PC-3 (cell line): ENCODE measurements around the gene TFEC. TPM values are rescaled to one million over a fixed set of nuclear protein-coding genes. Genes with fewer than 3 reads are reported as not detected.

Experiments
- ATAC-seq: fragments of 200-7000 bp; cut with Tn5 transposase; 2 replicates; pipeline ENCODE4 v1.9.1; 2020; ENCODE audit warnings: mild to moderate bottlenecking, moderate library complexity
- BruUV-seq: library from RNA; stranded (reverse); fragments of 400-500 nt; replicated peaks from 2 replicates; lab custom pipeline; 2021; lab: Mats Ljungman, UMichigan
- CTCF ChIA-PET: fragments of 300-600 bp; sonication (Branson Sonifier 250); formaldehyde crosslinking; loops from one replicate; lab custom pipeline; 2022; ENCODE audit warnings: antibody characterized with exemption; lab: Charles Lee
- POLR2A ChIA-PET: fragments of 300-600 bp; sonication (Branson Sonifier 250); formaldehyde crosslinking; loops from one replicate; lab custom pipeline; 2022; ENCODE audit warnings: antibody characterized with exemption; ENCODE audit not compliant: unreplicated experiment; lab: Charles Lee
- DNase-seq: peaks from one replicate; pipeline ENCODE4 v3.0.0-alpha.2; 2015
- H2AFZ ChIP-seq: fragments of 300-600 bp; sonication (generic); 2 replicates; pipeline ENCODE4 v1.6.0; 2016; ENCODE audit warnings: antibody characterized with exemption, low read length
- H3F3A ChIP-seq: fragments of 300-600 bp; sonication (generic); one replicate; pipeline ENCODE4 v1.6.0; 2017; ENCODE audit warnings: antibody characterized with exemption, low read length, control low read depth, mild to moderate bottlenecking; ENCODE audit not compliant: unreplicated experiment
- H3K27ac ChIP-seq: fragments of 300-600 bp; sonication (generic); 2 replicates; pipeline ENCODE4 v1.5.1; 2016; ENCODE audit warnings: mild to moderate bottlenecking, low read length
- H3K27me3 ChIP-seq: fragments of 300-600 bp; sonication (generic); 2 replicates; pipeline ENCODE4 v1.6.1; 2016; ENCODE audit warnings: low read length, mixed read lengths
- H3K36me3 ChIP-seq: fragments of 300-600 bp; sonication (generic); 2 replicates; pipeline ENCODE4 v1.6.1; 2016; ENCODE audit warnings: low read depth, mixed run types, low read length, mixed read lengths
- H3K4me1 ChIP-seq: fragments of 300-600 bp; sonication (generic); 2 replicates; pipeline ENCODE4 v1.5.1; 2016; ENCODE audit warnings: low read length; ENCODE audit not compliant: insufficient read depth
- H3K4me2 ChIP-seq: fragments of 300-600 bp; sonication (generic); 2 replicates; pipeline ENCODE4 v1.6.0; 2016; ENCODE audit warnings: low read length
- H3K4me3 ChIP-seq: fragments of 300-600 bp; sonication (generic); 2 replicates; pipeline ENCODE4 v1.5.1; 2016; ENCODE audit warnings: mild to moderate bottlenecking, low read length, mixed read lengths
- H3K79me2 ChIP-seq: fragments of 300-600 bp; sonication (generic); 2 replicates; pipeline ENCODE4 v1.6.1; 2017; ENCODE audit warnings: low read length, mixed read lengths
- H3K9ac ChIP-seq: fragments of 300-600 bp; sonication (generic); 2 replicates; pipeline ENCODE4 v1.6.0; 2016; ENCODE audit warnings: mild to moderate bottlenecking, low read length
- H3K9me2 ChIP-seq: fragments of 300-600 bp; sonication (generic); replicated peaks from 2 replicates; pipeline ENCODE4 v1.6.1; 2016; ENCODE audit warnings: mixed run types, low read length, mixed read lengths
- H3K9me3 ChIP-seq: fragments of 300-600 bp; sonication (generic); 2 replicates; pipeline ENCODE4 v1.6.1; 2016; ENCODE audit warnings: low read length, mixed read lengths
- H4K20me1 ChIP-seq: fragments of 300-600 bp; sonication (generic); 2 replicates; pipeline ENCODE4 v1.6.1; 2016; ENCODE audit warnings: low read length, mixed read lengths
- EZH2 ChIP-seq: fragments of 300-600 bp; sonication (generic); IDR thresholded peaks from one replicate; pipeline ENCODE4 v1.6.1; 2017; ENCODE audit warnings: antibody characterized with exemption, mild to moderate bottlenecking, low read length; ENCODE audit not compliant: unreplicated experiment
- EZH2phosphoT487 ChIP-seq: fragments of 300-600 bp; sonication (generic); IDR thresholded peaks from 2 replicates; pipeline ENCODE4 v1.6.1; 2018; ENCODE audit warnings: mild to moderate bottlenecking, antibody characterized with exemption, low read length, borderline replicate concordance
- intact Hi-C: fragments of 100-400 bp; cut with micrococcal nuclease; formaldehyde crosslinking; loops from 2 replicates; pipeline ENCODE4 v1.9.0; 2023
- total RNA-seq: library from RNA; depleted of rRNA; stranded (reverse); fragments of >200 nt; gene quantifications from 2 replicates; pipeline ENCODE4 v1.2.3, GENCODE V29; 2014
- TF ChIP-seq, protein P1 (sequence below): fragments of 300-600 bp; sonication (generic); conservative IDR thresholded peaks from 2 replicates; pipeline ENCODE4 v1.5.1; 2017; ENCODE audit warnings: antibody characterized with exemption, low read depth, mild to moderate bottlenecking, low read length

The TFEC gene
- total RNA-seq, 1 experiment from 2014 or later: 0.15 TPM

DNA sequence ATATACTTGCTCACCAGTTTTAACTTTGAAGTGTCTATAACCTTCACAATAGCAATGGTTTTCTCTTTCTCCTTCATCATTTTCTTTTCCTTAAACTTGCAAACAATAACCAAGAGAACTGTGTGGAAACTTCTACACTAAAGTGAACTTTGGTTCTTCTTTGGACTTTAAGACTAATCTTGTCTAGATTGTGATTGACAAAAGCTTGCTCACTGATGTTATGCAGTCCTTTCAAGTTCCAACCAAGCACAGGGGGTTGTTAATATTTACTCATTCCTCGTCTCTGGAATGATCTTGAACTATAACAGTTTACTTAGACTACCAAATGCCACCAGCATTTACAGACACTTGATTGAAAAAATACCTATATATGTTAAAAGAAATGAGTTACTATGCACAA is 62.4 kb downstream of the TFEC start:
- Histone ChIP-seq H3K4me3 (no peak overlapping the region), H3K9me3 (no peaks in the 10 kb centered on the region), H3K27me3 (peaks cover 8% of the 10 kb centered on the region; the same call in 1 of the 2 replicates), H3K79me2 (no peaks in the 10 kb centered on the region), H3F3A (no peaks in the 10 kb centered on the region), H3K4me1 (no peaks in the 10 kb centered on the region), H3K9me2 (no peaks in the 10 kb centered on the region), H3K27ac (no peak overlapping the region), H3K4me2 (no peak overlapping the region), H3K9ac (no peak overlapping the region), H3K36me3 (no peaks in the 10 kb centered on the region), H4K20me1 (no peaks in the 10 kb centered on the region), H2AFZ (no peak overlapping the region)
- BruUV-seq: no TSS peak
- intact Hi-C loops: no loop called here
- DNase-seq: no peak
- ATAC-seq: no peak
- POLR2A ChIA-PET: no interaction called here
- CTCF ChIA-PET: no interaction called here
- TF ChIP-seq, protein P1, sequence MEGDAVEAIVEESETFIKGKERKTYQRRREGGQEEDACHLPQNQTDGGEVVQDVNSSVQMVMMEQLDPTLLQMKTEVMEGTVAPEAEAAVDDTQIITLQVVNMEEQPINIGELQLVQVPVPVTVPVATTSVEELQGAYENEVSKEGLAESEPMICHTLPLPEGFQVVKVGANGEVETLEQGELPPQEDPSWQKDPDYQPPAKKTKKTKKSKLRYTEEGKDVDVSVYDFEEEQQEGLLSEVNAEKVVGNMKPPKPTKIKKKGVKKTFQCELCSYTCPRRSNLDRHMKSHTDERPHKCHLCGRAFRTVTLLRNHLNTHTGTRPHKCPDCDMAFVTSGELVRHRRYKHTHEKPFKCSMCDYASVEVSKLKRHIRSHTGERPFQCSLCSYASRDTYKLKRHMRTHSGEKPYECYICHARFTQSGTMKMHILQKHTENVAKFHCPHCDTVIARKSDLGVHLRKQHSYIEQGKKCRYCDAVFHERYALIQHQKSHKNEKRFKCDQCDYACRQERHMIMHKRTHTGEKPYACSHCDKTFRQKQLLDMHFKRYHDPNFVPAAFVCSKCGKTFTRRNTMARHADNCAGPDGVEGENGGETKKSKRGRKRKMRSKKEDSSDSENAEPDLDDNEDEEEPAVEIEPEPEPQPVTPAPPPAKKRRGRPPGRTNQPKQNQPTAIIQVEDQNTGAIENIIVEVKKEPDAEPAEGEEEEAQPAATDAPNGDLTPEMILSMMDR: no peak
- TF ChIP-seq EZH2phosphoT487 (no peak), EZH2 (no peak)

DNA sequence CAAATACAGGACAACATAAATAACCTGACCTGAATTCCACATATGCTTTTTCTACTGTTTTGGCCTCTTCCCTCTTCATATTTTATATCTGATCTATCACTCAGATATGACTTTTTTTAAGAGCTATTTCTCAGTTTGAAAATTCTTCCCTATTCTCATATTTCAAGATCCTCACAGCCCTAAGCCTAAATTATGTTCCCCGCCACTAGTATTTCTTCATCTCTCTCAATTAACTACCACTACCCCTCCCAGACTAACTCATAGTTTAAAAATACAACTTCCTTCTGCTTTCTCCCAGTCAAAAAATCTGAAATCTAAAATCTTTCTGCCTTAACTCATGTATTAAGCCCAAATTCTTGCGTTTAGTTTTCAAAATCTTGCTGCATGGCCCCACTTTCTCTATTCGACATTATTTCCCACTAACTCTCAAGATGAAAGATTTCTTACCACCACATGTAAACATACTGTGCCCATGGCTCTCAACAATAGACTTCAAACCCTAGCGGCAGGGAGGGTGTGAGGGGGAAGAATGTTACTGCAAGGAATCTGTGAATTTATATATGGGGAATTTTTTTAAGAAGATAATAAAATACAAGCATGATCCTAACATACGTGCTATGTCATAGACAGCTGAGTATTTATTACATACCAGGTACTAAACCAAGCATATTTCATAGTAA is 64.6 kb downstream of the TFEC start:
- Histone ChIP-seq H3K9me3 (no peaks in the 10 kb centered on the region), H3K4me2 (no peak overlapping the region), H3K4me3 (no peak overlapping the region), H3K9me2 (no peaks in the 10 kb centered on the region), H3F3A (no peaks in the 10 kb centered on the region), H3K4me1 (no peaks in the 10 kb centered on the region), H3K79me2 (no peaks in the 10 kb centered on the region), H2AFZ (no peak overlapping the region), H3K36me3 (no peaks in the 10 kb centered on the region), H3K9ac (no peak overlapping the region), H4K20me1 (no peaks in the 10 kb centered on the region), H3K27me3 (peaks cover 22% of the 10 kb centered on the region; the same call in 1 of the 2 replicates), H3K27ac (no peak overlapping the region)
- CTCF ChIA-PET: no interaction called here
- intact Hi-C loops: no loop called here
- POLR2A ChIA-PET: no interaction called here
- ATAC-seq (no peak), DNase-seq (no peak)
- no TSS peak for BruUV-seq
- no peak for TF ChIP-seq EZH2phosphoT487
- no peak for TF ChIP-seq EZH2
- TF ChIP-seq, protein P1: no peak

DNA sequence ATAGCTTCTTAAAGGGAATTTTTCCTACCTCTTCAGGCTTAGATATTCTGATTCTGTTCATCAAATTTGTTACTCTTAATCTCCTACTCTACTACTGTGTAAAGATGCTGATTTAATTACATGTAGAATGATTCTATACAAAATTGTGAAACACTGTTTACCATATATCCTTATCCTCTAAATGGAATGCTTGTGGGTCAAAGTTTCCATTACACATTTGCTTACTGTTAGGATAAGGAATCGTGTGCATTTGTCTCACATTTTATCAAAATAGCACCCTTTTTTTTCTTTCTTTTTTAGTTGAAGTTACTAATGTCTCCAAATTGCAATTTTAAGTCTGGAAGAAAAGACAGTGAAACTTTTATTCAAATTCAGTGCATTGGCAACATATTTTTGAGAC is 65.3 kb downstream of the TFEC start:
- ATAC-seq: no peak
- peaks cover 27% of the 10 kb centered on the region; the same call in 1 of the 2 replicates for H3K27me3 ChIP-seq

More for the DNA sequence above, 65.3 kb downstream of the TFEC start:
- ChIA-PET CTCF (no interaction called here), POLR2A (no interaction called here)
- Histone ChIP-seq H3K79me2 (no peaks in the 10 kb centered on the region), H3K4me1 (no peaks in the 10 kb centered on the region), H4K20me1 (no peaks in the 10 kb centered on the region), H3K4me2 (no peak overlapping the region), H3F3A (no peaks in the 10 kb centered on the region), H3K27ac (no peak overlapping the region), H3K36me3 (no peaks in the 10 kb centered on the region), H3K9ac (no peak overlapping the region), H2AFZ (no peak overlapping the region), H3K9me3 (no peaks in the 10 kb centered on the region), H3K9me2 (no peaks in the 10 kb centered on the region), H3K4me3 (no peak overlapping the region)
- BruUV-seq: no TSS peak
- DNase-seq: no peak
- intact Hi-C loops: no loop called here
- TF ChIP-seq EZH2phosphoT487: no peak
- TF ChIP-seq EZH2: no peak
- TF ChIP-seq, protein P1: no peak
